SK-N-SH treated with all-trans-retinoic acid at 6 μM for 48 hours (cell line): ENCODE data around the gene EBF4.

Experiments used
- CREB5 ChIP-seq: fragments of 250-450 bp; sonication (Bioruptor Pico); IDR thresholded peaks from 2 replicates; pipeline ENCODE4 v1.5.1; 2020; ENCODE audit warnings: low read depth, mild to moderate bottlenecking, moderate library complexity
- ISL1 ChIP-seq: fragments of 250-450 bp; sonication (Bioruptor Pico); IDR thresholded peaks from 2 replicates; pipeline ENCODE4 v2.1.2; 2022; ENCODE audit warnings: mild to moderate bottlenecking, moderate library complexity
- PATZ1 ChIP-seq: fragments of 250-450 bp; sonication (Bioruptor Pico); IDR thresholded peaks from 2 replicates; pipeline ENCODE4 v1.8.0; 2020; ENCODE audit warnings: mild to moderate bottlenecking, moderate library complexity, borderline replicate concordance
- SNAI2 ChIP-seq: fragments of 250-450 bp; sonication (Bioruptor Pico); IDR thresholded peaks from 2 replicates; pipeline ENCODE4 v1.5.0; 2020; ENCODE audit warnings: mild to moderate bottlenecking, moderate library complexity
- ZFP30 ChIP-seq: fragments of 450-650 bp; formaldehyde crosslinking; IDR thresholded peaks from 2 replicates; pipeline ENCODE4 v1.5.0; 2022; ENCODE audit warnings: mild to moderate bottlenecking, moderate library complexity

- no peak for TF ChIP-seq PATZ1 (CRISPR knock-in tag)
- TF ChIP-seq ISL1 (CRISPR knock-in tag): no peak
- TF ChIP-seq CREB5 (CRISPR knock-in tag): no peak
- no peak for TF ChIP-seq ZFP30 (CRISPR knock-in tag)
- TF ChIP-seq SNAI2 (CRISPR knock-in tag): no peak
These were observed 1.9 kb downstream of the EBF4 start for GRCh38 chr20:2694519-2694918.
